A673 (cell line): Measurements from ENCODE around the gene KIAA1614. TPM values are rescaled to one million over a fixed set of nuclear protein-coding genes. Genes with fewer than 3 reads are reported as not detected.
A peak's percentile ranks its signal among the peaks of the same experiment; 100 is the strongest.

Experiments used
- Bru-seq: library from RNA; stranded (reverse); fragments of 400-500 nt; gene quantifications from one replicate; lab custom pipeline; 2021; lab: Mats Ljungman, UMichigan
- BruChase-seq, 2 experiments: library from RNA; stranded (reverse); fragments of 400-500 nt; gene quantifications; one replicate each; lab custom pipeline; 2021; lab: Mats Ljungman, UMichigan
- BruUV-seq: library from RNA; stranded (reverse); fragments of 400-500 nt; replicated peaks from 2 replicates; lab custom pipeline; 2021; lab: Mats Ljungman, UMichigan
- CTCF ChIA-PET: fragments of 300-600 bp; sonication (Branson Sonifier 250); formaldehyde crosslinking; loops from one replicate; lab custom pipeline; 2022; ENCODE audit warnings: antibody characterized with exemption; lab: Charles Lee
- POLR2A ChIA-PET: fragments of 300-600 bp; sonication (Branson Sonifier 250); formaldehyde crosslinking; loops from one replicate; lab custom pipeline; 2022; ENCODE audit warnings: antibody characterized with exemption; ENCODE audit not compliant: low non-redundant PET; lab: Charles Lee
- DNase-seq: peaks from one replicate; pipeline ENCODE4 v3.0.0-alpha.2; 2015; ENCODE audit warnings: low spot score
- H3K27ac ChIP-seq: fragments of 200-600 bp; sonication (generic); 2 replicates; pipeline ENCODE4 v1.5.1; 2016; ENCODE audit warnings: mixed run types, low read depth, mild to moderate bottlenecking, mixed read lengths, antibody characterized with exemption, low read length; ENCODE audit not compliant: poor library complexity, severe bottlenecking
- H3K27me3 ChIP-seq: fragments of 200-600 bp; sonication (generic); replicated peaks from 2 replicates; pipeline ENCODE4 v1.6.1; 2017; ENCODE audit warnings: mixed run types, low read depth, mild to moderate bottlenecking, mixed read lengths, antibody characterized with exemption, low read length; ENCODE audit not compliant: insufficient read depth, poor library complexity
- H3K36me3 ChIP-seq: fragments of 200-600 bp; sonication (generic); 2 replicates; pipeline ENCODE4 v1.6.1; 2016; ENCODE audit warnings: mixed run types, mild to moderate bottlenecking, mixed read lengths, antibody characterized with exemption, low read length; ENCODE audit not compliant: insufficient read depth, poor library complexity, severe bottlenecking
- H3K4me1 ChIP-seq: fragments of 200-600 bp; sonication (generic); 2 replicates; pipeline ENCODE4 v1.6.1; 2017; ENCODE audit warnings: mixed run types, mild to moderate bottlenecking, mixed read lengths, antibody characterized with exemption, low read length; ENCODE audit not compliant: insufficient read depth, poor library complexity, severe bottlenecking
- H3K4me3 ChIP-seq: fragments of 200-600 bp; sonication (generic); 2 replicates; pipeline ENCODE4 v1.5.1; 2016; ENCODE audit warnings: low read depth, mixed run types, mild to moderate bottlenecking, mixed read lengths, low read length; ENCODE audit not compliant: poor library complexity, severe bottlenecking
- H3K9me3 ChIP-seq: fragments of 200-600 bp; sonication (generic); 2 replicates; pipeline ENCODE4 v1.6.1; 2016; ENCODE audit warnings: mixed run types, low read depth, mild to moderate bottlenecking, mixed read lengths, antibody characterized with exemption, low read length; ENCODE audit not compliant: poor library complexity, severe bottlenecking
- EZH2 ChIP-seq: fragments of 200-600 bp; sonication (generic); IDR thresholded peaks from 2 replicates; pipeline ENCODE4 v1.6.1; 2017; ENCODE audit warnings: borderline replicate concordance, low read depth, mild to moderate bottlenecking, mixed read lengths, antibody characterized with exemption, low read length; ENCODE audit not compliant: poor library complexity, severe bottlenecking
- intact Hi-C: fragments of 100-400 bp; cut with micrococcal nuclease; formaldehyde crosslinking; loops from one replicate; pipeline ENCODE4 v1.10.0; 2022; ENCODE audit not compliant: unreplicated experiment
- long read RNA-seq: library from polyadenylated mRNA; stranded (forward); transcript quantifications from one replicate; pipeline ENCODE4 v2.0.0, GENCODE V29; 2022
- total RNA-seq: library from RNA; stranded (reverse); gene quantifications from 2 replicates; pipeline ENCODE4 v1.2.3, GENCODE V29; 2021
- TF ChIP-seq, protein P1 (sequence below): fragments of 300-800, 200-600 bp; sonication (generic); conservative IDR thresholded peaks from 2 replicates; pipeline ENCODE4 v1.5.1; 2017; ENCODE audit warnings: low read depth, mild to moderate bottlenecking, antibody characterized with exemption, low read length, moderate library complexity, mixed read lengths

The KIAA1614 gene, protein sequence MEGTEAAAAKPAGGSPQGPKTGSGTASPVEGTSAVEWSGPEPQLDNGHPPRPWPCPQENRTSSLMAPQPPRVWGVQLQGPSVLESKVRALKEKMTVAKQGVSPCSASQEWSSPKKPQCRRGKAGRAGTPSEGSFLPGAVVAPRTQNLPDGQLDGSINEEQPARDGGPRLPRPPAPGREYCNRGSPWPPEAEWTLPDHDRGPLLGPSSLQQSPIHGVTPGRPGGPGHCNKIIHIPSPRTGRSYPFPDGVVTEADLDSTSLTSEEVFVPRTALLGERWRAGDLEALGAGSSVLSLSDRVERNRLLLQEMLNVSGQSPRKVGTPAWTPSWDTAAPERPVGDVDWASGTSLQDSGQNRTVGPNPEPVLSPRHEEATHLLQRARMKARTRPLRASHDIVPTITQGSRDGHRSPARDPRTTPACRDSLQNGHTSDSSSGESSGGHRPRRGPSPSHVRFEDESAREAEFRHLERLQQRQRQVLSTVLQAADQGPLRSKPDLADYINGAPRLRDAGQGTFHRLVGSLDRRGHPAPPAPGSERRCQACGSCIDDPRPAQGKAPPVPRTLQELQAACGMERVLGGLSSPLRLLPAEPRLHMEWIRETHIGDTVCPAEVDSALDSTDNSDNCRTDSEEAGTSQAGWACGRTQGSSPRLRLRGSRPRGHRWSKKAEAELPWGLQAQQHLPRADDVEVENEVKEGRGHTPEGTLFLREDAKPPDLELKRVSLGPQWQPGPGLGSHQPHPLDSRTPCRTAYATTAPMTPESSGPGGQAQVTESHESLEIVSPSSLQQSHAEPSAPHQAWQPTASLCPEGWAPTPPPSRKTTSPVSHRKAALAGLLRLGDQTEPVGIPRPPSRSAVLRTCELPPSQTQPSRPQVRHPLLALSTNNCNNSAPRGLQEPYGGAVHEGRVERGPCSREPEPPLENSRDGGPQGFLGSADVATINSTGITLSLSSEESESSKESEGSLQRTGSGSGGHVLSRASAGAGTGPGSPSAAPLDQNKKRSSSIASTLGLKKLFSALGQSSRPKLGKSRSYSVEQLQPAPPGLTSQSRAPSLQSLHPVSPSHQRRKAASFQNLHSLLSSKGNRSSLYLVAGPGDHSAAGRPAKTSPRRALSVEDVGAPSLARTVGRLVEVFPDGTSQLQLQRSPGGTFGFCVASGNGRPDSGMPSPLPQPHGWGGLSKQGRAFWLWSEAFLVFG
- total RNA-seq (0.67 and 0.94 TPM in 2 replicates), Bru-seq, nascent RNA (percentile 26 among the genes with signal in this experiment), BruChase-seq, experiment 1, labeled RNA remaining after a 2-hour chase (percentile 27 among the genes with signal in this experiment), BruChase-seq, experiment 2, labeled RNA remaining after a 6-hour chase (percentile 28 among the genes with signal in this experiment)
- long read RNA-seq, partial matches to known transcripts = 0 of 2 reads
- long read RNA-seq, other reads (novel, unspliced or antisense) = 2 of 2 reads

DNA sequence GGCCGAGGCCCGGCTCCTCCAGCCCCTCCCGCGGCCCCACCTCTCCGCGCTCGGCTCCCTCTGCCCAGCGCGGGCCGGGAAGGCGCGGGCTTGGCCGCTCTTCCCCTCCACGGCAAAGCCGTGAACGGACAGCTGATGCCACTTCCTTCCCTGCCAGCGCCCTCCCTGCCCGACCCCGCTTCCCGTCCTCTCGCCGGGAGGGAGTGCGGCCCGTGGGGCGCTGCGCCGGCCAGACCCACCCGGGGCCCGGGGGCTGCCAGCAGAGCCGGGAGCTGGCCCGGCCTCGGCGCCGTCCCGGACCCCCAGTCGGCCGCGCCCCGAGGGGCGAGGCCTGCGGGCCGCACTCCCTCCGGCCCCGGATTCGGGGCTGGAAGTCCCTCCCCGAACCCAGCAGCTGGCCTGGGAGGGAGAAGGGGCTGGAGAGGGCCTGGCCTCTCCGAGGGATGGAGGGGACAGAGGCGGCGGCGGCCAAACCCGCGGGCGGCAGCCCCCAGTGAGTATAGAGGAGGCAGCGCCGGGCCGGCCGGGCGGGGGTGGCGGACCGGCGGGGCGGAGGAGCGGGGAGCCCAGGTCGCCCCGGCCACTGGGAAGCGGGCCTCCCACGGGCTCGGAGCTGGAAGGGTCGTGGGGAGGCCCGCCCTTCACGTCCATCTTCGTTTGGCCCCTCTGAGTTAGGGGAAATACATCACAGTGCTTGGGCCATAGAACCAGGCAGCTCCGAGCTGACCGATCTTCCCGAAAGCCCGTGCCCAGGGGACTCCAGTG lies at the start of gene KIAA1614:
Gene KIAA1614 (plus strand): TSS at position 97 of the 765 bp plus-strand sequence. CDS start 347 bp downstream, at position 444.
- ChIA-PET POLR2A (no interaction called here), CTCF (no interaction called here)
- Histone ChIP-seq H3K27ac (peak within 1 kb of the TSS; percentile 68), H3K36me3 (no peaks in the 10 kb centered on the region), H3K4me3 (peak within 1 kb of the TSS; percentile 60), H3K9me3 (no peaks in the 10 kb centered on the region), H3K27me3 (peaks cover 6% of the 10 kb centered on the region), H3K4me1 (peaks cover 5% of the 10 kb centered on the region)
- intact Hi-C loops = no loop called here
- TF ChIP-seq, protein P1, sequence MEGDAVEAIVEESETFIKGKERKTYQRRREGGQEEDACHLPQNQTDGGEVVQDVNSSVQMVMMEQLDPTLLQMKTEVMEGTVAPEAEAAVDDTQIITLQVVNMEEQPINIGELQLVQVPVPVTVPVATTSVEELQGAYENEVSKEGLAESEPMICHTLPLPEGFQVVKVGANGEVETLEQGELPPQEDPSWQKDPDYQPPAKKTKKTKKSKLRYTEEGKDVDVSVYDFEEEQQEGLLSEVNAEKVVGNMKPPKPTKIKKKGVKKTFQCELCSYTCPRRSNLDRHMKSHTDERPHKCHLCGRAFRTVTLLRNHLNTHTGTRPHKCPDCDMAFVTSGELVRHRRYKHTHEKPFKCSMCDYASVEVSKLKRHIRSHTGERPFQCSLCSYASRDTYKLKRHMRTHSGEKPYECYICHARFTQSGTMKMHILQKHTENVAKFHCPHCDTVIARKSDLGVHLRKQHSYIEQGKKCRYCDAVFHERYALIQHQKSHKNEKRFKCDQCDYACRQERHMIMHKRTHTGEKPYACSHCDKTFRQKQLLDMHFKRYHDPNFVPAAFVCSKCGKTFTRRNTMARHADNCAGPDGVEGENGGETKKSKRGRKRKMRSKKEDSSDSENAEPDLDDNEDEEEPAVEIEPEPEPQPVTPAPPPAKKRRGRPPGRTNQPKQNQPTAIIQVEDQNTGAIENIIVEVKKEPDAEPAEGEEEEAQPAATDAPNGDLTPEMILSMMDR = no peak
- TF ChIP-seq EZH2 = no peak
- no TSS peak for BruUV-seq
- DNase-seq = peak; percentile 22

DNA sequence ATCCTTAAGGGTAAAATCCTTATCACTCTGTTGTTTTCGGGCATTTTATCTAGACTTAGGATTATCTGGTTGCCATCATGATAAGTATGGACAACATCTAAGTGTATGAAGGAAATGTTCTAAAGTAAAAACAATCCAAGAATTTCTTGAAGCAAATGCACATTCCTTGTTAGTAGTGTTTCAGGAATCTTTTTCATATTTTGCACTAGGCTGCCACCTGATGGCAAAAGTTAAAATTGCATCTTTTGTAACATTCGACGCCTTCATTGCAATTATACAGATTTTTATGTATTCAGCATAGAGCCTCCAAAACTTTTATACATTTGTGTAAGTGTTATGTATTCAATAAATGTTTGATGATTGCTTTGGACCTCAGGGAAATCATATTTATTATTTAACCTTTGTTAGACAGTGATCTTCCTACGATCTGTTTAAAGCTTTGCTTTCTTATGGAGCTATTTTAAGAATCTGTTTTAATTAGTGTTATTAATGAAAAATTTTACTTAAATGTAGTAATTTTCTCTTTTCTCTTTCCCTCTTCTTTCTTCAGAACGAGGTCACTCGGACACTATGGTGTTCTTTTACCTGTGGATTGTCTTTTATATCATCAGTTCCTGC lies 49.4 kb upstream of the KIAA1614 start:
- no peaks in the 10 kb centered on the region for H3K27me3 ChIP-seq
- TF ChIP-seq EZH2 = no peak
- TF ChIP-seq, protein P1 = peak; percentile 76
- H3K4me3 ChIP-seq = no peak overlapping the region
- no peaks in the 10 kb centered on the region for H3K9me3 ChIP-seq
- ChIA-PET POLR2A (no interaction called here), CTCF (interaction anchor here (0.7 to 2.5 kb wide), 4 partner anchors 20 to 347 kb away, joined by 3 to 17 read pairs (median 6); no protein-coding TSS in a partner anchor)
- H3K4me1 ChIP-seq = no peaks in the 10 kb centered on the region
- intact Hi-C loops = loop anchor here (5.0 kb wide), 3 partner anchors 226 to 346 kb away; no protein-coding TSS in a partner anchor
- no peaks in the 10 kb centered on the region for H3K36me3 ChIP-seq
- H3K27ac ChIP-seq = no peak overlapping the region
- no TSS peak for BruUV-seq
- peak; percentile 75 for DNase-seq
